SK-N-SH (cell line): ENCODE results near the gene HMG20A. TPM values are rescaled to one million over a fixed set of nuclear protein-coding genes. Genes with fewer than 3 reads are reported as not detected.

Experiments used
- CTCF ChIA-PET: fragments of 300-600, 350-600 bp; formaldehyde crosslinking; extraction: SDS; loops from one replicate; lab custom pipeline; 2021; lab: Yijun Ruan, JAX
- POLR2A ChIA-PET: fragments of 350-600 bp; sonication (Branson Sonifier 250); formaldehyde crosslinking; extraction: SDS; loops from one replicate; lab custom pipeline; 2020; ENCODE audit warnings: antibody characterized with exemption, inconsistent platforms; lab: Yijun Ruan, JAX
- DNase-seq: peaks from one replicate; pipeline ENCODE4 v3.0.0; 2012
- H2AFZ ChIP-seq: fragments of 200-600 bp; sonication (generic); 2 replicates; pipeline ENCODE4 v1.8.1; 2016; ENCODE audit warnings: antibody characterized with exemption, mild to moderate bottlenecking, low read depth
- H3F3A ChIP-seq: fragments of 200-600 bp; sonication (generic); replicated peaks from 2 replicates; pipeline ENCODE3; 2016; ENCODE audit warnings: antibody characterized with exemption, mild to moderate bottlenecking; ENCODE audit not compliant: insufficient read depth
- H3K27ac ChIP-seq, 2 experiments: fragments of 200-500 bp in 1 of 2; fragments of 200-600 bp in 1 of 2; sonication (Bioruptor generic) in 1 of 2; sonication (generic), shearing (Covaris generic) in 1 of 2; 2 replicates each; pipeline versions ENCODE4 v1.5.1 to v1.6.1; 2014 to 2016; ENCODE audit warnings: low read depth in 2 of 2, inconsistent platforms in 1 of 2, low read length in 1 of 2, mild to moderate bottlenecking in 1 of 2, mixed read lengths in 1 of 2
- H3K27me3 ChIP-seq: fragments of 200-600 bp; sonication (generic), shearing (Covaris generic); 2 replicates; pipeline ENCODE4 v1.6.1; 2016; ENCODE audit warnings: mixed run types; ENCODE audit not compliant: insufficient read depth
- H3K36me3 ChIP-seq, 2 experiments: fragments of 200-500 bp in 1 of 2; fragments of 200-600 bp in 1 of 2; sonication (Bioruptor generic) in 1 of 2; sonication (generic) in 1 of 2; replicated peaks in 1 of 2; 2 replicates each; pipeline versions ENCODE3 to v1.5.1; 2014 to 2016; ENCODE audit warnings: low read length in 1 of 2, mild to moderate bottlenecking in 1 of 2; ENCODE audit not compliant: insufficient read depth in 2 of 2, control insufficient read depth in 1 of 2
- H3K4me1 ChIP-seq, 2 experiments: fragments of 200-500 bp in 1 of 2; fragments of 200-600 bp in 1 of 2; sonication (Bioruptor generic) in 1 of 2; sonication (generic), shearing (Covaris generic) in 1 of 2; 2 replicates each; pipeline versions ENCODE4 v1.5.1 to v1.6.1; 2014 to 2016; ENCODE audit warnings: low read depth in 1 of 2, low read length in 1 of 2, mixed run types in 1 of 2; ENCODE audit not compliant: insufficient read depth in 2 of 2, control insufficient read depth in 1 of 2
- H3K4me2 ChIP-seq: fragments of 200-600 bp; sonication (generic), shearing (Covaris generic); 2 replicates; pipeline ENCODE4 v1.6.1; 2017; ENCODE audit warnings: mixed run types
- H3K4me3 ChIP-seq, 2 experiments: fragments of 200-500 bp in 1 of 2; fragments of 200-600 bp in 1 of 2; sonication (Bioruptor generic) in 1 of 2; sonication (generic), shearing (Covaris generic) in 1 of 2; 2 replicates each; pipeline versions ENCODE4 v1.5.1 to v1.8.1; 2014 to 2016; ENCODE audit warnings: low read depth in 2 of 2, inconsistent platforms in 1 of 2, low read length in 1 of 2, mild to moderate bottlenecking in 1 of 2, mixed read lengths in 1 of 2, moderate library complexity in 1 of 2
- H3K79me2 ChIP-seq: fragments of 200-600 bp; sonication (generic); 2 replicates; pipeline ENCODE4 v1.8.1; 2017; ENCODE audit warnings: mild to moderate bottlenecking; ENCODE audit not compliant: insufficient read depth
- H3K9ac ChIP-seq: fragments of 200-600 bp; sonication (generic); 2 replicates; pipeline ENCODE4 v1.6.1; 2017; ENCODE audit warnings: mixed run types
- H3K9me2 ChIP-seq: fragments of 200-600 bp; sonication (generic); 2 replicates; pipeline ENCODE4 v1.6.1; 2017; ENCODE audit warnings: mixed run types
- H3K9me3 ChIP-seq: fragments of 200-600 bp; sonication (generic); 2 replicates; pipeline ENCODE4 v1.6.1; 2017; ENCODE audit warnings: mixed run types, mild to moderate bottlenecking, moderate library complexity
- H4K20me1 ChIP-seq: fragments of 200-600 bp; sonication (generic); 2 replicates; pipeline ENCODE4 v1.6.1; 2017; ENCODE audit warnings: mild to moderate bottlenecking, mixed run types; ENCODE audit not compliant: insufficient read depth
- CHD2 ChIP-seq: fragments of 150-350 bp; IDR thresholded peaks from 2 replicates; pipeline ENCODE4 v1.6.1; 2018; ENCODE audit warnings: low read length; ENCODE audit not compliant: partially characterized antibody
- CTCF ChIP-seq: fragments of 200-600 bp; sonication (generic); IDR thresholded peaks from 2 replicates; pipeline ENCODE4 v1.6.1; 2017; ENCODE audit warnings: antibody characterized with exemption, mild to moderate bottlenecking, moderate library complexity
- ELF1 ChIP-seq: IDR thresholded peaks from 2 replicates; pipeline ENCODE4 v1.4.0; 2012
- EZH2phosphoT487 ChIP-seq: fragments of 200-600 bp; sonication (generic); IDR thresholded peaks from 2 replicates; pipeline ENCODE4 v1.6.1; 2017; ENCODE audit warnings: low read depth, mixed run types, mild to moderate bottlenecking, antibody characterized with exemption, moderate library complexity, borderline replicate concordance
- FOXJ3 ChIP-seq: sonication (generic); formaldehyde crosslinking; IDR thresholded peaks from 2 replicates; pipeline ENCODE4 v1.5.1; 2020; ENCODE audit warnings: mild to moderate bottlenecking, missing genetic modification reagents
- FOXM1 ChIP-seq: IDR thresholded peaks from 2 replicates; pipeline ENCODE4 v1.4.0; 2012; ENCODE audit warnings: low read depth, mild to moderate bottlenecking
- GABPA ChIP-seq: IDR thresholded peaks from 2 replicates; pipeline ENCODE4 v1.4.0; 2012; ENCODE audit warnings: low read depth, mild to moderate bottlenecking
- GATA2 ChIP-seq: sonication (generic); formaldehyde crosslinking; IDR thresholded peaks from 2 replicates; pipeline ENCODE4 v1.5.0; 2020; ENCODE audit warnings: mild to moderate bottlenecking, missing genetic modification reagents
- JUND ChIP-seq: IDR thresholded peaks from 2 replicates; pipeline ENCODE4 v1.4.0; 2012
- MAX ChIP-seq: IDR thresholded peaks from 2 replicates; pipeline ENCODE4 v1.4.0; 2012; ENCODE audit warnings: low read depth
- MEF2A ChIP-seq: IDR thresholded peaks from 2 replicates; pipeline ENCODE4 v1.4.0; 2012; ENCODE audit warnings: low read depth, borderline replicate concordance
- MXI1 ChIP-seq: IDR thresholded peaks from 2 replicates; pipeline ENCODE4 v1.6.1; 2012; ENCODE audit warnings: mild to moderate bottlenecking, low read depth, low read length, improper control_type of control experiment
- NFIC ChIP-seq: IDR thresholded peaks from 2 replicates; pipeline ENCODE4 v1.4.0; 2012; ENCODE audit warnings: borderline replicate concordance
- NRF1 ChIP-seq: IDR thresholded peaks from 2 replicates; pipeline ENCODE4 v1.6.1; 2012; ENCODE audit warnings: low read depth, mild to moderate bottlenecking, low read length
- PBX3 ChIP-seq: IDR thresholded peaks from 2 replicates; pipeline ENCODE4; 2012
- POLR2AphosphoS5 ChIP-seq: IDR thresholded peaks from 2 replicates; pipeline ENCODE4 v1.6.1; 2012; ENCODE audit warnings: low read depth, low read length
- RAD21 ChIP-seq: IDR thresholded peaks from 2 replicates; pipeline ENCODE4 v1.6.1; 2012; ENCODE audit warnings: mild to moderate bottlenecking, low read length
- RCOR1 ChIP-seq: fragments of 150-350 bp; IDR thresholded peaks from 2 replicates; pipeline ENCODE4 v1.6.1; 2017; ENCODE audit warnings: antibody characterized with exemption, low read length
- RFX5 ChIP-seq: IDR thresholded peaks from 2 replicates; pipeline ENCODE4 v1.6.1; 2012; ENCODE audit warnings: mild to moderate bottlenecking, improper control_type of control experiment, low read length
- RXRA ChIP-seq: IDR thresholded peaks from 2 replicates; pipeline ENCODE4 v1.4.0; 2012; ENCODE audit warnings: low read depth, mild to moderate bottlenecking, borderline replicate concordance
- SIN3A ChIP-seq: IDR thresholded peaks from 2 replicates; pipeline ENCODE4 v1.6.1; 2012; ENCODE audit warnings: low read depth, mild to moderate bottlenecking, low read length, moderate library complexity, borderline replicate concordance
- SMC3 ChIP-seq: IDR thresholded peaks from 2 replicates; pipeline ENCODE4 v1.6.1; 2012; ENCODE audit warnings: low read depth, low read length, improper control_type of control experiment
- TAF1 ChIP-seq: IDR thresholded peaks from 2 replicates; pipeline ENCODE4 v1.6.1; 2012; ENCODE audit warnings: low read depth, mild to moderate bottlenecking, low read length, moderate library complexity, borderline replicate concordance
- TEAD4 ChIP-seq: IDR thresholded peaks from 2 replicates; pipeline ENCODE4 v1.4.0; 2012; ENCODE audit warnings: mild to moderate bottlenecking, borderline replicate concordance; ENCODE audit not compliant: insufficient read depth
- USF1 ChIP-seq: IDR thresholded peaks from 2 replicates; pipeline ENCODE4 v1.4.0; 2012; ENCODE audit warnings: low read depth, borderline replicate concordance
- YY1 ChIP-seq: IDR thresholded peaks from 2 replicates; pipeline ENCODE4 v1.4.0; 2012; ENCODE audit warnings: low read depth, mild to moderate bottlenecking
- ZBTB33 ChIP-seq: IDR thresholded peaks from 2 replicates; pipeline ENCODE4 v1.4.0; 2012; ENCODE audit warnings: low read depth, borderline replicate concordance
- WGBS: methylation state at CpG from one replicate; pipeline ENCODE4 v1.1.6; 2017; ENCODE audit warnings: low lambda C conversion rate; 5-methylcytosine and 5-hydroxymethylcytosine counted together
- polyA plus RNA-seq, 3 experiments: library from polyadenylated mRNA; depleted of rRNA; stranded (reverse); fragments of >200 nt; gene quantifications; 2 replicates each; pipeline ENCODE4 v1.2.3, GENCODE V29; 2012

The HMG20A gene
- polyA plus RNA-seq, 1 of the 3 experiments (the other 2 are of a cell fraction), result 27.7 TPM

- no peak for DNase-seq
- H3K9me2 ChIP-seq, result no peaks in the 10 kb centered on the region
- H3F3A ChIP-seq, result peaks cover 31% of the 10 kb centered on the region
- peak overlapping the region; percentile 24; the same call in 1 of the 2 replicates for H3K9ac ChIP-seq
- peaks cover 3 to 10% of the 10 kb centered on the region in 2 experiments; a peak in 3 of 4 replicates for H3K4me1 ChIP-seq
- H4K20me1 ChIP-seq, result peaks cover 24% of the 10 kb centered on the region; the same call in 1 of the 2 replicates
- H3K79me2 ChIP-seq, result peaks cover 94% of the 10 kb centered on the region
- ChIA-PET POLR2A (no interaction called here), CTCF (no interaction called here)
- 0 out of 2 replicates have a peak, but pooled peaks cover 22% of the 10 kb centered on the region for H3K9me3 ChIP-seq
- H2AFZ ChIP-seq, result no peak overlapping the region
- H3K4me3 ChIP-seq, result no peak overlapping the region; a peak in 2 of 4 replicates
- peaks cover 0 to 28% of the 10 kb centered on the region in 2 experiments for H3K36me3 ChIP-seq
- H3K4me2 ChIP-seq, result peak overlapping the region; percentile 44
- no peaks in the 10 kb centered on the region for H3K27me3 ChIP-seq
- peak overlapping the region; percentile 36 to 82; a peak in 3 of 4 replicates for H3K27ac ChIP-seq
- WGBS, result 27% methylated on average over 1 of the region's 1 CpG
- TF ChIP-seq FOXJ3 (CRISPR knock-in tag), result no peak
- TF ChIP-seq SMC3, result no peak
- no peak for TF ChIP-seq USF1
- TF ChIP-seq NRF1, result no peak
- no peak for TF ChIP-seq RCOR1
- TF ChIP-seq ZBTB33, result no peak
- TF ChIP-seq MAX, result no peak; the same call in 1 of the 2 replicates
- TF ChIP-seq CHD2, result no peak
- no peak for TF ChIP-seq ELF1
- TF ChIP-seq EZH2phosphoT487, result no peak
- no peak for TF ChIP-seq SIN3A
- no peak for TF ChIP-seq RAD21
- TF ChIP-seq JUND, result peak; percentile 41; the same call in 1 of the 2 replicates
- TF ChIP-seq YY1, result 0 out of 2 replicates have a peak, but pooled peaks have one; percentile 32
- no peak for TF ChIP-seq MEF2A
- no peak for TF ChIP-seq GATA2 (CRISPR knock-in tag)
- TF ChIP-seq TEAD4, result no peak
- no peak for TF ChIP-seq GABPA
- no peak for TF ChIP-seq PBX3
- no peak for TF ChIP-seq TAF1
- no peak for TF ChIP-seq RXRA
- peak; percentile 39; the same call in 1 of the 2 replicates for TF ChIP-seq NFIC
- TF ChIP-seq POLR2AphosphoS5, result no peak
- TF ChIP-seq FOXM1, result no peak
- no peak for TF ChIP-seq CTCF
- no peak for TF ChIP-seq RFX5
- no peak for TF ChIP-seq MXI1
Measured at GRCh38 chr15:77402740-77403379, 17.8 kb upstream of the HMG20A start.
